DND-41 (cell line): ENCODE data around the gene CFAP43.

ENCODE experiments used
- ATAC-seq: fragments of 200-7000 bp; cut with Tn5 transposase; 3 replicates; pipeline ENCODE4 v1.9.1; 2021; ENCODE audit warnings: low read depth; ENCODE audit not compliant: insufficient read depth
- DNase-seq: peaks from one replicate; pipeline ENCODE4 v3.0.0-alpha.2; 2020
- H2AFZ ChIP-seq: 2 replicates; pipeline ENCODE4 v1.6.0; 2012; ENCODE audit warnings: low read depth, low read length
- H3K27ac ChIP-seq: 2 replicates; pipeline ENCODE4 v1.5.1; 2012; ENCODE audit warnings: low read length, inconsistent platforms
- H3K27me3 ChIP-seq: fragments of 200-600 bp; sonication (generic); 2 replicates; pipeline ENCODE4 v1.6.0; 2012; ENCODE audit warnings: low read length, mild to moderate bottlenecking, inconsistent platforms; ENCODE audit not compliant: insufficient read depth, poor library complexity
- H3K36me3 ChIP-seq: 2 replicates; pipeline ENCODE4 v1.5.1; 2012; ENCODE audit warnings: low read length, inconsistent platforms; ENCODE audit not compliant: insufficient read depth
- H3K4me1 ChIP-seq: 2 replicates; pipeline ENCODE4 v1.5.1; 2012; ENCODE audit warnings: mild to moderate bottlenecking, low read length; ENCODE audit not compliant: insufficient read depth
- H3K4me2 ChIP-seq: 2 replicates; pipeline ENCODE4 v1.6.0; 2012; ENCODE audit warnings: mild to moderate bottlenecking, moderate library complexity, low read length, inconsistent platforms; ENCODE audit not compliant: insufficient read depth
- H3K4me3 ChIP-seq, 2 experiments: fragments of 200-600 bp in 1 of 2; shearing (Covaris generic) in 1 of 2; 2 replicates each; pipeline ENCODE4 v1.5.1; 2012 to 2016; ENCODE audit warnings: inconsistent platforms in 2 of 2, low read length in 2 of 2, mild to moderate bottlenecking in 2 of 2, low read depth in 1 of 2, moderate library complexity in 1 of 2
- H3K79me2 ChIP-seq: 2 replicates; pipeline ENCODE4 v1.6.0; 2012; ENCODE audit warnings: low read length, inconsistent platforms; ENCODE audit not compliant: insufficient read depth
- H3K9ac ChIP-seq: 2 replicates; pipeline ENCODE4 v1.6.0; 2012; ENCODE audit warnings: low read depth, mild to moderate bottlenecking, inconsistent platforms, low read length, moderate library complexity
- H3K9me3 ChIP-seq: 2 replicates; pipeline ENCODE4 v1.5.1; 2012; ENCODE audit warnings: low read length, moderate library complexity, mild to moderate bottlenecking, inconsistent platforms; ENCODE audit not compliant: insufficient read depth, severe bottlenecking
- H4K20me1 ChIP-seq: 2 replicates; pipeline ENCODE4 v1.6.0; 2012; ENCODE audit warnings: low read length; ENCODE audit not compliant: insufficient read depth
- EZH2 ChIP-seq: IDR thresholded peaks from 3 replicates; pipeline ENCODE4 v1.6.1; 2012; ENCODE audit warnings: borderline replicate concordance, low read depth, mild to moderate bottlenecking, moderate library complexity, low read length, inconsistent platforms; ENCODE audit not compliant: severe bottlenecking
- TF ChIP-seq, protein P1 (sequence below): IDR thresholded peaks from 2 replicates; pipeline ENCODE4 v1.5.1; 2012; ENCODE audit warnings: borderline replicate concordance, low read length, moderate library complexity, mild to moderate bottlenecking; ENCODE audit not compliant: poor library complexity, severe bottlenecking; ENCODE audit errors: extremely low read depth

CFAP43 gene

DNA sequence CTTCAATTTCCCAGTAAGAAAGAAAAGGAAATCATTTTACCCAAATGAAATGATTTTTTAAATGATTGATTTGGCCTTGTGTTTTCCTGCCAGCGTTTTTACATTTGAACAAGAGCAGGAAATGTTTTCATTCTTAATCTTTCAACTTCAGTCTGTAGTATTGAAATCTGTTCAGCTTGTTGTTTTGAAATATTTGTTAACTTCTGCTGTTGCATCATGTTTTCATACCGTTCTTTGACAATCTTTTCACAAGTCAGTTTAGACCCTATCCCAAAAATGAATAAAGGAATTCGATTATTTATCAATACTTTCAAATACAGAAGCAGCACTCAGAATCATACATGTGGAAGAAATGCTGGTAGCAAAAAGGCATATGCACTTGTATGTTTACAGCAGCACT is 102.1 kb downstream of the CFAP43 start:
- DNase-seq (no peak), ATAC-seq (no peak)
- Histone ChIP-seq H3K79me2 (no peaks in the 10 kb centered on the region), H3K9me3 (no peaks in the 10 kb centered on the region), H3K27me3 (peaks cover 3% of the 10 kb centered on the region), H3K4me1 (no peaks in the 10 kb centered on the region), H2AFZ (no peak overlapping the region), H3K9ac (no peak overlapping the region), H3K4me2 (no peak overlapping the region), H3K27ac (no peak overlapping the region), H4K20me1 (no peaks in the 10 kb centered on the region), H3K4me3 (no peak overlapping the region), H3K36me3 (peaks cover 5% of the 10 kb centered on the region; the same call in 1 of the 2 replicates)
- TF ChIP-seq, protein P1, sequence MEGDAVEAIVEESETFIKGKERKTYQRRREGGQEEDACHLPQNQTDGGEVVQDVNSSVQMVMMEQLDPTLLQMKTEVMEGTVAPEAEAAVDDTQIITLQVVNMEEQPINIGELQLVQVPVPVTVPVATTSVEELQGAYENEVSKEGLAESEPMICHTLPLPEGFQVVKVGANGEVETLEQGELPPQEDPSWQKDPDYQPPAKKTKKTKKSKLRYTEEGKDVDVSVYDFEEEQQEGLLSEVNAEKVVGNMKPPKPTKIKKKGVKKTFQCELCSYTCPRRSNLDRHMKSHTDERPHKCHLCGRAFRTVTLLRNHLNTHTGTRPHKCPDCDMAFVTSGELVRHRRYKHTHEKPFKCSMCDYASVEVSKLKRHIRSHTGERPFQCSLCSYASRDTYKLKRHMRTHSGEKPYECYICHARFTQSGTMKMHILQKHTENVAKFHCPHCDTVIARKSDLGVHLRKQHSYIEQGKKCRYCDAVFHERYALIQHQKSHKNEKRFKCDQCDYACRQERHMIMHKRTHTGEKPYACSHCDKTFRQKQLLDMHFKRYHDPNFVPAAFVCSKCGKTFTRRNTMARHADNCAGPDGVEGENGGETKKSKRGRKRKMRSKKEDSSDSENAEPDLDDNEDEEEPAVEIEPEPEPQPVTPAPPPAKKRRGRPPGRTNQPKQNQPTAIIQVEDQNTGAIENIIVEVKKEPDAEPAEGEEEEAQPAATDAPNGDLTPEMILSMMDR, result no peak
- TF ChIP-seq EZH2, result no peak

- H3K4me3 ChIP-seq, result no peak overlapping the region
- DNase-seq, result no peak
- H3K4me1 ChIP-seq, result peaks cover 8% of the 10 kb centered on the region
- no peak overlapping the region for H3K9ac ChIP-seq
- no peak overlapping the region for H3K27ac ChIP-seq
- H3K9me3 ChIP-seq, result no peaks in the 10 kb centered on the region
- H3K4me2 ChIP-seq, result no peak overlapping the region
- 0 out of 2 replicates have a peak, but pooled peaks cover 1% of the 10 kb centered on the region for H3K79me2 ChIP-seq
- H4K20me1 ChIP-seq, result no peaks in the 10 kb centered on the region
- H2AFZ ChIP-seq, result no peak overlapping the region
- ATAC-seq, result no peak
- no peak for TF ChIP-seq EZH2
- TF ChIP-seq, protein P1, result no peak
- no peaks in the 10 kb centered on the region for H3K27me3 ChIP-seq
- peaks cover 8% of the 10 kb centered on the region; the same call in 1 of the 2 replicates for H3K36me3 ChIP-seq
These were observed 104.0 kb downstream of the CFAP43 start for GRCh38 chr10:104128214-104128613.

DNA sequence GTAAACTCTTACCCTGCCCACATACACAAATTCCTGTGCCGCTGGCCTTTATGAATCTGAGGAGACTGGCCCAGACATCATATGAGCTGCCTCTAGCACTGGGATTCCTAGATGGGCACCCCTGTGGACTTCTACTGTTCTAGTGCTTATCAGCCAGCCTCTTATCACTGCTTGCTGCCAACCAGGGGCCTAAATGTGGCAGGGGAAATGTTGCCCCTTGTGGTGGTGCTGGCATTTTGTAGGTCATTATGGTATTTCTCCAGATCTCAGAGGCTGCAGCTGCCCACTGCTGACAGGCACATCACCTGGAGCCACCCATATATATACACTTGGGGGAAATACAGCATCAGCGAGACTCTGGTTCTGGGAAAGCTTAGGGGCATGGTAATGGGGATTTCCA is 104.8 kb downstream of the CFAP43 start:
- no peaks in the 10 kb centered on the region for H4K20me1 ChIP-seq
- no peak overlapping the region for H3K4me2 ChIP-seq
- ATAC-seq (peak; percentile 65), DNase-seq (peak; percentile 26)
- H3K4me1 ChIP-seq, result peaks cover 16% of the 10 kb centered on the region
- H3K4me3 ChIP-seq, result no peak overlapping the region
- H3K9me3 ChIP-seq, result no peaks in the 10 kb centered on the region
- H2AFZ ChIP-seq, result no peak overlapping the region
- H3K36me3 ChIP-seq, result peaks cover 8% of the 10 kb centered on the region; the same call in 1 of the 2 replicates
- no peak overlapping the region for H3K9ac ChIP-seq
- no peaks in the 10 kb centered on the region for H3K27me3 ChIP-seq
- no peak overlapping the region for H3K27ac ChIP-seq
- TF ChIP-seq EZH2, result no peak
- TF ChIP-seq, protein P1, result peak; percentile 50
- peaks cover 9% of the 10 kb centered on the region for H3K79me2 ChIP-seq

- Histone ChIP-seq H3K27me3 (peaks cover 4% of the 10 kb centered on the region), H4K20me1 (no peaks in the 10 kb centered on the region), H3K79me2 (peaks cover 13% of the 10 kb centered on the region), H3K9ac (peak overlapping the region; percentile 89; the same call in 1 of the 2 replicates), H3K4me2 (peak overlapping the region; percentile 89), H3K4me1 (peaks cover 24% of the 10 kb centered on the region), H2AFZ (no peak overlapping the region), H3K9me3 (no peaks in the 10 kb centered on the region), H3K27ac (no peak overlapping the region), H3K4me3 (peak overlapping the region in 1 of 2 experiments; percentile 75; a peak in 2 of 4 replicates), H3K36me3 (peaks cover 8% of the 10 kb centered on the region; the same call in 1 of the 2 replicates)
- DNase-seq (no peak), ATAC-seq (no peak)
- TF ChIP-seq, protein P1, result peak; percentile 51
- TF ChIP-seq EZH2, result no peak
These were observed 108.8 kb downstream of the CFAP43 start for GRCh38 chr10:104123397-104123796.
